ENCODE results near the gene FAM177A1. TPM values are rescaled to one million over a fixed set of nuclear protein-coding genes. Genes with fewer than 3 reads are reported as not detected.

The FAM177A1 gene
- polyA plus RNA-seq, 2 of the 4 experiments (the other 2 are of a cell fraction) = 76.9 to 102 TPM

DNA sequence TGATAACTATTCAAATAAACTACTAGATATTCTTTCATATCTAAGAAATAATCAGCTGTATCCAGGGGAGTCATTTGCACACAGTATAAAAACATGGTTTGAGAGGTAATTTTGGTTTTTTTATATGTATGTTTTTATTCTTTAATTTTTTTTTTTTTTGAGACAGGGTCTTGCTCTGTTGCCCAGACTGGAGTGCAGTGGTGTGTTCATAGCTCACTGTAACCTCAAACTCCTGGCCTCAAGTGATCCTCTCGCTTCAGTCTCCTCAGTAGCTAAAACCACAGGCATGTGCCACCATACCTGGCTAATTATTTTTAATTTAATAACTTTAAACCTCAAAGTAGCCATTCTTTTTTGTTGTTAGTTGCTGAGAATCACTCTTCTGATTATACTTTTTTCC is 78.1 kb downstream of the FAM177A1 start:
- 94% methylated on average over 1 of the region's 1 CpG for WGBS (ENCODE audit: missing lambda C conversion rate)
- H3K4me2 ChIP-seq = peak overlapping the region; percentile 92; the same call in 2 of the 3 replicates
- POLR2A ChIA-PET = interaction anchor here (0.9 to 3.0 kb wide), 2 partner anchors 41 to 168 kb away, joined by 3 to 13 read pairs; partner anchors contain the start of gene PSMA6
- H3K9me3 ChIP-seq = no peaks in the 10 kb centered on the region
- no peak for TF ChIP-seq TP53 (CRISPR knock-in tag; IDR thresholded peaks at IDR 0.05)
- TF ChIP-seq CBX8 (IDR thresholded peaks at IDR 0.05) = no peak
- no peak for TF ChIP-seq NPAS2 (CRISPR knock-in tag; IDR thresholded peaks at IDR 0.05; ENCODE audit: borderline replicate concordance)
- no peak for TF ChIP-seq CBX2 (IDR thresholded peaks at IDR 0.05; ENCODE audit: borderline replicate concordance, low read depth)
- H3K4me1 ChIP-seq = peaks cover 11% of the 10 kb centered on the region; the same call in 1 of the 3 replicates
- DNase-seq (ENCODE audit: low read depth in 1 of 2, low spot score in 1 of 2) = no peak
- H3K27ac ChIP-seq = no peak overlapping the region
- no peak overlapping the region for H3K4me3 ChIP-seq
- ATAC-seq = no peak
- CTCF ChIA-PET = interaction anchor here (1.1 to 1.2 kb wide), 2 partner anchors 101 to 288 kb away, joined by 3 to 4 read pairs; no protein-coding TSS in a partner anchor
- no peak for FAIRE-seq

Other genes starting within 250 kb of the FAM177A1 start
- 35.0 and 38.2 TPM in 2 replicates for gene BAZ1A, start 170.9 kb upstream of the FAM177A1 start, polyA plus RNA-seq (2011; rRNA removed)
- 32.4 to 33.7 TPM (median 32.9 TPM) in 3 replicates for gene BAZ1A, start 170.9 kb upstream of the FAM177A1 start, polyA plus RNA-seq (2017; fragmentation: RNase III; extraction: RNeasy Plus Mini Kit Qiagen cat#74134 plus additional on column Dnase treatment)
- gene SRP54, start 63.3 kb upstream of the FAM177A1 start, polyA plus RNA-seq (2011; rRNA removed) = 62.5 and 103 TPM in 2 replicates
- gene SRP54, start 63.3 kb upstream of the FAM177A1 start, polyA plus RNA-seq (2017; fragmentation: RNase III; extraction: RNeasy Plus Mini Kit Qiagen cat#74134 plus additional on column Dnase treatment) = 70.2 to 73.8 TPM (median 70.8 TPM) in 3 replicates
- 24.1 and 32.1 TPM in 2 replicates for gene PPP2R3C, start 75.7 kb downstream of the FAM177A1 start, polyA plus RNA-seq (2011; rRNA removed)
- 19.2 to 23.9 TPM (median 21.6 TPM) in 3 replicates for gene PPP2R3C, start 75.7 kb downstream of the FAM177A1 start, polyA plus RNA-seq (2017; fragmentation: RNase III; extraction: RNeasy Plus Mini Kit Qiagen cat#74134 plus additional on column Dnase treatment)
- 38.8 and 40.0 TPM in 2 replicates for gene PRORP, start 76.3 kb downstream of the FAM177A1 start, polyA plus RNA-seq (2011; rRNA removed)
- 28.9 to 29.3 TPM (median 29.2 TPM) in 3 replicates for gene PRORP, start 76.3 kb downstream of the FAM177A1 start, polyA plus RNA-seq (2017; fragmentation: RNase III; extraction: RNeasy Plus Mini Kit Qiagen cat#74134 plus additional on column Dnase treatment)
- gene PSMA6, start 246.1 kb downstream of the FAM177A1 start, polyA plus RNA-seq (2011; rRNA removed) = 321 and 369 TPM in 2 replicates
- 395 to 409 TPM (median 406 TPM) in 3 replicates for gene PSMA6, start 246.1 kb downstream of the FAM177A1 start, polyA plus RNA-seq (2017; fragmentation: RNase III; extraction: RNeasy Plus Mini Kit Qiagen cat#74134 plus additional on column Dnase treatment)